GM19324 (cell line): ENCODE data around the gene PEMT.

Experiments
- ATAC-seq: cut with Tn5 transposase; IDR thresholded peaks from one replicate; pipeline ENCODE4 v1.9.1; 2021; ENCODE audit warnings: mild to moderate bottlenecking, moderate library complexity; ENCODE audit not compliant: unreplicated experiment, low FRiP score

The PEMT gene

DNA sequence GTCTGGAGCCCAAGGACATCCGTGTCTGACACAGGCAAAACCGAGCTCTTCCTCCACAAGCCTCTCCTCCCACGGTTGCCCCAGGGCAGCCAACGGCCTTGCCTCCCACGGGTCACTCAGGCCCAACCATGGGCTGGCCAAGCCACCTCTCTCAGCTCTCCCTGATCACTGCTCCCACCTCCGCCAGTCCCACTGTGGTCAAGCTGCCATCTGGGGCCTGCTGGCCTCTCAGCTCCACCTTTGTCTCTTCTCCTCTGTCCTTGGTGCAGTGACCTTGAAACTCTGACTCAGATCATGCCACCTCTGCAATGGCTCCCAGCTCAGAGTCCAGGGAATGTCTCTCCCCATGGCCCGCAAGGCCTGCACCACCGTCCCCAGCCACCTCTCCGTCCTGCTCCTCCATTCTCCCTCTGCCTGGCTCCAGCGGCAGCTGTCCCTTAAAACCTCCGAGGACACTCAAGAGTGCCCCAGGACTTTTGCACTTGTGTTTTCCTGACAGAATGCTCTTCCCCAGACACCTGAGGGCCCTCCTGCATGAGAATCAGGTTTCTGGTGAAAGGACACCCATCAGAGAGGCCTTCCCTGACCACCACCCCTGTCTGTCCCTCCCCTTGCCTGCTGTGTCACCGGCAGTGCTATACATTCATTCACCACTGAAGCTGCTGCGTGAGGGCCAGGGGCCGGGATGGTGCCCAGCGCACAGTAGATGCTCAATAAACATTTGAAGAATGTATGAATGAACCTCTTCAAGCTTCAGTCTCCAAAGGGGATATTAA lies 19.3 kb downstream of the PEMT start:
- no peak for ATAC-seq

DNA sequence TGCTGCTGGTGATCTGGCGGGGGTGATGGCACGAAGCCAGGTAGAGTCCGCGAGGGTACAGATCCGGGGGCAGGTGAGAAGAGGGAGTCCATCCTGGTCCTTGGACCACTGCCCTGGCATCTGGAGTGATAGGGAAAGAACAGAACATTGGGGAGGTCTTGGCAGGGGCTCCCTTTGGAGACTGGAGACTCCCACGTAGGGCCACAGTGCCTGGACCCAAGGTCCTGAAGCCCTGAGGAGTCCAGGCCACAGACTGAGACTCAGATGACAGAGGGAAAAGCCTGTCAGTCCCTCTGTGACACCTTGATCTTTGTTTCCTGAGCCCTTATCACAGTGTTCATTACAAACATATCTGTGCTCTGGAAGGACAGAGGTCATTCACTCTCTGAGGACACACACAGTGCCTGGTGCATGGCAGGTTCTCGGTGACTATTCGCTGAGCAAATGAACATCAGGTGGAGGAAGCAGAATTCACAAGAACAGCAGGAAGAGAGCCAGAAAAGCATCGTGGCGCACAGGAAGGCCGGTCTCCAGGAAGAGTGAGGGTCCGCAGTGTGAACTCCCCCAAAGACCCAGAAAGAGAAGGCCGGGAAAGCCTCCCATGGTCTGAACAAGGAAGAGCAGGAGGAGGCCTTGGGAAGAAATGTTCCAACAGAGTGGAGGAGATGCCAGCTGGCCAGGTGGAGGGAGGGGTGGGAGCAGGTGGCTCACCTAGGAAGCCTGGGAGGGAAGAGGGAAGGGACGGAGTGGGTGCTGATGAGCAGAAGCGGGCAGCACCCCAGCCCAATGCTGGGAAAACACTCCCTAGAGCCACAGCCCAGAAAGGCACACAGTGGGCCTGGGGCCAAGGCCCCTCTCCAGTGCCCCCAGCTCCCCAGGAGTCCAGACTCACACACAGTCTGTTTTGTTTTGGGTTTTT lies 20.5 kb downstream of the PEMT start:
- no peak for ATAC-seq

GRCh38 chr17:17570140-17570797 lies 21.2 kb downstream of the PEMT start:
- no peak for ATAC-seq

DNA sequence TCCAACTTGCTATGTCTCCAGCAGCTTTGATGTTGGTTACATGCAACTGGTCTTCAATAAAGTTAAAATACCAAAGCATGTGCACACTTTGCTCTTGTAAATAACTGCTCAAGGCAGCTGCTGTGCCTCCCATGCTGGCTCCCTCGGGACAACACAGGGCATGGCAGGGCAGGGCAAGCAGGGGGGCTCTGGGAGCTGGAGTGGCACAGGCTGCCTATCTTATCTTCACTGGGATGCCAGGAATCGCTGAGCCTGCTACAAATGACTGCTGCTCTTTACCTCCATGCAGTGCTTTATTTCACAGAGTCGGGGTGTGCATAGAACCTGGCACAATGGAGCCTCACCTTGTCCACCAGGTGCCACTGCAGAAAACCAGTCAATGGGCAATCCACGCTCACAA lies 21.8 kb downstream of the PEMT start:
- no peak for ATAC-seq

DNA sequence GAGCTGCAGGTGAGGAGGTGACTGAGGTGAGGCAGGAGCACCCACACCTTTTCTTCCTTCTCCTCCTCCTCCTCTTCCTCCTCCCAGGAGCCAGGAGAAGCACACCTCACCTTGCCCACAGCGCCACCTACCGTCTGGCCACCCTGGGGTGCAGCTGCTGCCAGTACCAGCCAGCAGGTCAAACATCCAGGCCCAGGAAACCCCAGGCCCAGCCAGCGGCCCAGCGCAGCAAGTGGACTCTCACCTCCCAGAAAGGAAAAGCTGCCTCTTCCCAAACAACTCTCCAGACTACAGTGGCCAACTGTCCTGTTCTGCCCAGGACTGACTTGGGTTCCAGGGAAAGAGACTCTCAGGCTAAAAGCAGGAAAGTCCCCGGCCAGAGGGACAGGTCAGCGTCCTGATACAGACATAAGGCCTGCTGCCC lies 22.7 kb downstream of the PEMT start:
- no peak for ATAC-seq

DNA sequence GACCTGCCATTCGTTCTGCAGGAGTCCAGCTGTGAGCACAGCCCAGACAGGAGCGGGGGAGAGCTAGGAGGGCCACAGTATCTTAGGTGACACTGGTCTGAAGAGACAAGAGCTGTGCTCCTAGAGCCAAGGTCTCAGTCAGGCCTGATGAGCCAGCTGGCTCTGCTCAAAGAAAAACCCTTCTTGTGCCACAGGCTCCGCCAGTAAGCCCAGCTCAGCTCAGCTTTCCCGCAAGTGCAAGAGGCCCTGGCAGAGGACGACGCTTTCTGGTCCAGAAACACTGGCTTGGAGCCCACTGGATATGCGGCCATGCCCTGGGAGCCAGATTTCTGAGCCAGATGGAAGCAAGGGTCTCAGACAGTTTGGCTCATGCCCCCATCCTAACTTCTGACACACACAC lies 23.9 kb downstream of the PEMT start:
- no peak for ATAC-seq

- ATAC-seq, result no peak
Observed at GRCh38 chr17:17566896-17567513, 24.5 kb downstream of the PEMT start.

GRCh38 chr17:17565471-17566339 lies 25.8 kb downstream of the PEMT start:
- ATAC-seq, result no peak

GRCh38 chr17:17564896-17565295 lies 26.6 kb downstream of the PEMT start:
- ATAC-seq, result no peak

- ATAC-seq, result no peak
Observed at GRCh38 chr17:17564323-17564722, 27.2 kb downstream of the PEMT start.

DNA sequence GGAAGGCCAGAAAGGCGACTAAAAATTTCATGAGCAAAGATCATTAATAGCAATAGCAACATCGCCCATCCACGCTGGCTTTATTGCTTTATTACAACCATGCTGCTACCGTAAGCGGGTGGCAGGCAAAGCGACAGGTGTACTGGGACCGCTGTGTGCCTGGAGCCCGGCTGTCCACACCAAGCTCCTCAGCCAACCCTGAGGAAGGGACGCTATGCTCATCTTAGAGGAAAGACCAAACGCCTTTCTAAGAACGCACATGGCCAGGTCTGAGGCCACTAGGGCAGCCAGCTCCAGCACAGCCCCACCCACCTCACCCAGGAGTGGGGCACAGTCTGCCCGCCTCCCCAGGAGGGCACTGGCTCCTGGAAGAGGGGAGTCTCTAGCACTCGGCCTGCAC lies 28.0 kb downstream of the PEMT start:
- ATAC-seq, result no peak

- no peak for ATAC-seq
Observed at GRCh38 chr17:17562146-17562511, 29.4 kb downstream of the PEMT start.

DNA sequence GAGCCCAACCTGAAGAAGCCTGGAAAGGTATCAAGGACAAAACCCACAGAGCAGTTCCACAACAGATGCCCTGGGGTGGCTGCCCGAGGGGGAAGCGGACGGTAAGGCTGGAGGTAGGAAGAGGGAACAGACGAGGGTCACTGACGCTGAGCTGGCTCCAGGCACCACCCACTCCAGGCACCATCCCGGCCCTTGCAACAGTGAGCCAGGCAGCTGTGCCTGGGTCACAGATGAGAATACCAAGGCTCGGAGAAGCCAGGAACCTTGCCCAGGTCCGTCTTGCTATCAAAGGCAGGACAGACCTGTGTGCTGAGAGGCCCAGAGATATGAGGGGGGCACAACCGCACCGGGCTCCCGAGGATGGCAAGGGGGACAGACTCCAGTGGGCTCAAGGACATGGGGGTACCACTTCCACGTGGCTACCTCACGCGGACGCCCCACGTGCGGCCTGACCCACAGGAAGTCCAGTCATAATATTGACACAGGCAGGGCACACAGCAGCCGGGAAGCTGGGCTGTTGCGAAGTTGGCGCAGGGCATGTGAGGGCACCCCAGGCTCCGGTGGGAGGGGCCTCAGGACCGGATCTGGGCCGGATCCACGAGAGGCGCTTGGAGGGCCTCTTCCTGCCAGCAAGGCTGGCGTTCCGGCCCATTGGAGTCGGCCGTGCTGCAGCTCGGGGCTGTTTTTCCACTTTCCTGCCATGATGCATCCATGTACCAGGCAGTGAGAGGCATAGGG lies 29.9 kb downstream of the PEMT start:
- no peak for ATAC-seq

- ATAC-seq, result no peak
Observed at GRCh38 chr17:17560975-17561374, 30.5 kb downstream of the PEMT start.

DNA sequence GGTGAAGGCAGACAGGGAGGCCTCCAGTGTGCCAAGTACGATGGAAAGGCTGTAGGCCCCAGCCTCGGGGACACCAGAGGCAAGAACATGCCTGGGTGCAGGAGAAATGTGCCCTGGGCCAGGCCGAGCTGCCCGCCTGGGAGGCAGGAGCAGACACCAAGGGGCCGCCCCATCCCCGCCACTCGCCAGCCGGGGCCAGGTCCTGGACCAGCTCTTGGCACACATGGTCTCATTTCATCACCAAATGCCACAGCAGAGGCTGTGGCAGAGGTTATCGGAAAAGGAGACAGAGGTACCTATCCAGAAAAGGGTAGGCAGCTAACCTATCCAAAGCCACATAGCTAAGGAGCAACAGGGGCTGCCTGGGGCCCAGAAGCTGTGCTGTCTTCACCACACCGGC lies 31.3 kb downstream of the PEMT start:
- ATAC-seq, result no peak

- no peak for ATAC-seq
Observed at GRCh38 chr17:17559164-17559563, 32.3 kb downstream of the PEMT start.

GRCh38 chr17:17558431-17558830 lies 33.1 kb downstream of the PEMT start:
- ATAC-seq, result no peak

DNA sequence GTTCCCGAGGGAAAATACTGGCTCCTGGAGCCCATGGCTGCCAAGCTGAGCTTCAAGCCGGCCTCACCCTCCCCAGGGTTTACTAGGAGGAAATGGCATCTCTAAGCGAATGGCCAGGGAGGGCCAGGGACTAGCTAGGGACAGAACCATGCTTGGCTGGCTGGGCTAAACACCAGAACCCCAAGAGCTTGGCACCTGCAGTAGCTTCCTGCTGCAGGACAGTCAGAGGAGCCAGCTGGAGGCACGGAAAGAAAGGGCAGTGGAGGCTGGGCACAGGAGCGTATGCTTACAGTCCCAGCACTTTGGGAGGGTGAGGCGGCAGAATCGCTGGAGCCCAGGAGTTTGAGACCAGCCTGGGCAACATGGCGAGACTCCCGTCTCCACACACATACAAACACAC lies 33.7 kb downstream of the PEMT start:
- ATAC-seq, result no peak

- no peak for ATAC-seq
Observed at GRCh38 chr17:17556671-17557070, 34.8 kb downstream of the PEMT start.
